HG03064 (cell line): ENCODE data around the gene PRR19.
"Not testable (repeated sequence)": the region's sequence is repeated elsewhere in the genome, so short reads cannot be mapped to it uniquely, and the experiment has no call there.

Experiments used
- ATAC-seq: cut with Tn5 transposase; IDR thresholded peaks from one replicate; pipeline ENCODE4 v1.9.1; 2021; ENCODE audit warnings: low read depth; ENCODE audit not compliant: unreplicated experiment

The PRR19 gene

DNA sequence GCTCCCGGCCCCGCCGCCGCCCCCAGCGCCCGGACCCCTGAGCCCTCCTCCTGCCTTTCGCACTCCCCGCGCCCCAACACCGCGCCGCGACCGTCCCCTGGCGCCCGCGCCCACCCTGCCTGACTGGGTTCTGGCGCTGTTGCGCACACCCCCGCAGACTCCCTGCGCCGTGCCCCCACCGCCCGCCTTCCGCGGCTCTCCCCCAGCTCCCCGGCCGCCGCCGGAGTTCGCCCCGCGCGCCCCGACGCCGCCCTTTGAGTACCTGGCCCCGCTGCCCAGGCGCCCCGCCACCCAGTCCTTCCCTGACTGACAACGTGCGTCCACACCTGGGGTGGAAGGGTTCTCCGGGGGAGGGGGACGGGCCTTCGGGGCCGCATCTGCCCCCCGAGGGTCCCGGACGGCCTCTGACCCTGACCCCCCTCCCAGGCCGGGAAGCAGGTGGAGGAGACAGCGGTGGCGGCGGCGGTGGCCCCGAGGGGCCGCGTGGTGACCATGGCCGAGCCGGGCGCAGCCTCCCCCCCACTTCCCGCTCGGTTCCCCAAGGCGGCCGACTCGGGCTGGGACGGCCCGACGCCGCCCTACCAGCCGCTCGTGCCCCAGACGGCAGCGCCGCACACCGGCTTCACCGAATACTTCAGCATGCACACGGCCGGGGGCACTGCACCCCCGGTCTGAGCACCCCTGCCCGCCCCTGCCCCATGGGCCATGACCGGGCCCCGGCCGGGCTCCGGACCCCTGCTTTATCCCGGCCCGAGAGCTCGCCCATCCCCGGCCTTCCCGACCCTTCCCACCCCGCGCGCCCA is 22.1 kb downstream of the PRR19 start:
- no peak for ATAC-seq

DNA sequence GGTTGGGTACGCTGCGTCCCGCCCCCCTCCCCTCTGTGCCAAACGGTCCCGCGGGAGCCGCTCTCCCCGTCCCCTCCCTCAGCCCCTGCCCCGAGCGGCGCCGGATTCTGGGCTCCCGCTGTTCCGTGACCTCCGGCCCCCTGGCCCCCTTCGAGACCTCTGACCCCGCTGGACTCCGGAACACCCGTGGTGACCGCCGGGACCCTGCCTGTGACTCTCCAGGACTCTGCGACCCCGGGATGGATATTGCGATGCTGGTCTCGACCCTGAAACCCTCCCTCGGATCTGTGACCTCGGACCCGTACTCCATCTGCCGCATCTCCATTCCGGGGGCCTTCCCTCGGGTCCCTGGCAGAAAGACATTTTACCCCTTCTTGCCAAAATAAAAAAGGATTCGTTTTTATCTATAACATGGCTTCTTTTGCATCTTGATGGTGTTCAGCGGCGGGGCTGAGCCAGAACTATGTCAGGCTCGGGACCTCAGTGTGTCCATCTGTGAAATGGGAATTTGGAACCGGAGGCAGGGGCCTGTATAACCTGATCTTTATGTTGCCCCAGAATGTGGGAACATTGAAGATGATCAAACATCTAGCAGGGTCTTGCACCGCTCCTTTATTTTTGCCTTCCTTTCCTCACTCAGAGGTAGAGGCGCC is 22.8 kb downstream of the PRR19 start:
- no peak for ATAC-seq

DNA sequence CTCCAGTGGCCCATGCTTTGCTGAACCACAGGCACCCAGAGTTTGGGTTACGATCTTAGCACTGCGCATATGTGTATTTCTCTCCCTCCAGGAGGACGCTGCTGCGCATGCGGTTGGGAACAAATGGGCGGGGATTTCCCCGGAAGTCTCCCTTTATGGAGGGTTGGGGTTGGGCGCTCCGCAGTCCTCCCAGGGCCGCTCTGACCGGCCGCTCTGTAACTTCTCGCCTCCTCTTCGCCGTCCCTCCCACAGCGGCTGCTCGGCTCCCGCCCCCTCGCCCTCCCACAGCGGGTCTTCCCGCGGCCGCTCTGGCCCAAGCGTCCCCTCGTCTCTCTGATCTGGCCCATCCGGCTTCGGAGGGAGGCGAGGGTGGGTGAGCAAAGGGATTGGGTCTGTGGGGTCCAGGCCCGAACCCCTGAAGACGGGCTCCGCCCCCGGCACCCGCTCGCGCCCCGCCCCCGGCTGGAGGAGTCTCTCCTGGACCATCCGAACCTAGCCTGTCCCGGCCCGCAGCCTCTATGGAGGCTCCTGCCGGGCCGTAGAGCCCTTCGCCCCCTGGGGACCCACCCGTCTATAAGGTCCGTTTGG is 23.5 kb downstream of the PRR19 start, which contains the start of gene MEGF8:
MEGF8 (plus strand) TSS at position 328 of the 588 bp plus-strand sequence. CDS start 609 bp downstream, outside the sequence.
- peak; percentile 87 for ATAC-seq

DNA sequence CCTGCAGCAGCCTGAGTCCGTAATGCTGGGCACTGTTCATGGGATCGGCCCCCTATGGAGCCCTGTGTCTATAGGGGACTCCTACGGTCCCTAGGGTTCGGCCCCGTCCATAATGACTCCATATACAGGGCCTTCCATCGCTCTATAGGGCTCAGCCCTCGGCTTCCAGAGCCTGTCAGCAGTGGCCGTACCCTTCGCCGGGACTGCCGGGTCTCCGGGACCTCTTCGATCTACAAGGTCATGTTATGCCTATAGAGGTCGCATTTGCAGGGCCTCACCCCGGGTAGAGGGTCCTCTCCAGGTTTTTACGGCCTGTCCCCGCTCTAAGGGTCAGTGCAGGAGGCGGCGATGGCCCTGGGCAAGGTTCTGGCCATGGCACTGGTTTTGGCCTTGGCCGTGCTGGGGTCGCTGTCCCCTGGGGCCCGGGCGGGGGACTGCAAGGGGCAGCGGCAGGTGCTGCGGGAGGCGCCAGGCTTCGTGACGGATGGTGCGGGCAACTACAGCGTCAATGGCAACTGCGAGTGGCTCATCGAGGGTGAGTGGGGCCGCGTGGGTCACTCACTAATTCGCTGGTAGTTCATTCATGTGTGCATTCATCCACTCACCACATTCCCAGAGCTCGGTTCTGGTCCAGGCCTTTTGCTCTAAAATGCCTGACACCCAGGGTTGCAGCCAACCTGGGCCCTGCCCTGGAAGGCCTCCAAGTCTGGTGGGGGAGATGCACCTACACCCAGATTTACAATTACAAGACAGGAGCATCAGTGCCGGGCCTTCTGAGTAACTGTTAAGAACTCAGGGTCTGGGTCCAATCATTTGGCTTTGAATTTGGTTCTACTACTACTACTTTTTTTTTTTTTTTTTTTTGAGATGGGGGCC is 24.2 kb downstream of the PRR19 start:
- ATAC-seq = peak; percentile 12

DNA sequence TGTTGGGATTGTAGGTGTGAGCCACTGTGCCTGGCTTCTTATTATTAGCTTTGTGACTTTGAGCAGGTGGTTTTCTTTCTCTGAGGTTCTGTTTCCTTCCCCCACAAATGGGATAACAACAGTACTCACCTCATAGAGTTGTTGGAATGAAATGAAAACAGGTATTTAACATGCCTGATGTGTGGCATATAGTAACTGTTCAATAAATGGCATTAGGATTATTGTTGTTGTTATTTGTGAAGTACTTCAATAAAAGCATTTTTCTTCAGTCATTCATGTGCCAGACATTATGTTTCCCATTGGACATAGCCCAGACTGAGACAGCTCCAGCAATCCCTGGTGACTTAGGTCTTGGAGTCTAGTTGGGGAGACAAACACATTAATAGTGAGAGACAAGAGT is 25.0 kb downstream of the PRR19 start:
- no peak for ATAC-seq

DNA sequence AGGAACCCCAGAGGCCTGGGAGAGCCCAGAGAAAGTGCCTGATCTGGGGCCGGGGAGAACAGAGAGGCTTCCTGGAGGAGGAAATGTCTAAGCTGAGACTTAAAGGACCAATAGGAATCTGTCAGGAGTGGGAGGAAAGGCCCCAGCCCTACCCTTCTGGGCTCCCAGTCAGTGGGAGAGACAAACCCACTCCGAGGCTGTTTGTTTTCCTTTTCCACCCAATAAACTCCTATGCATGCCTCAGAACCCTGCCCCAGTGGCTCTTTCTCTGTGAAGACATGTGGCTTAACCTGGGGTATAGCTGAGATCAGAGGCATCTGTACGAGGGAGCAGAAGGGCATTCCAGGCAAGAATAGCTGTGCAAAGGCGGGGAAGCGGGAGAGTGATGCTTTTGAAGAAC is 25.4 kb downstream of the PRR19 start:
- ATAC-seq = no peak

DNA sequence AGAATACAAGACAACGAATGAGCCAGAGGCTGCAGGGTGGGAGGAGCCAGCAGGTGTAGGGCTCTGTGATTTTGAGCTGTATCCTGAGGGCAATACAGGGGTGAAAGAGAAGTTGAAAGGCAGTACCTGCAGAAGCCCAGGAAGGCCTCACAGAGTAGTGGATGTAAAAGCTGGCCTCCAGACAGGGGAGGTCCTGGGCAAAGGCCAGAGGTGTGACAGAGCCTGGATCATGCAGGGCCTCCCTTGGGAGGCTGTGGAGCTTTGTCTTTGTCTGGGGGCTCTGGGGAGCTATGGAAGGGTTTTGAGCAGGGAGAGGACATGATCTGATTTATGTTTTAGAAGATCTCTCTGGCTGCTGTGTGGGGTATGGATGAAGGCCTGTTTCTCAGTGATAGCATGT is 26.2 kb downstream of the PRR19 start:
- ATAC-seq = no peak

DNA sequence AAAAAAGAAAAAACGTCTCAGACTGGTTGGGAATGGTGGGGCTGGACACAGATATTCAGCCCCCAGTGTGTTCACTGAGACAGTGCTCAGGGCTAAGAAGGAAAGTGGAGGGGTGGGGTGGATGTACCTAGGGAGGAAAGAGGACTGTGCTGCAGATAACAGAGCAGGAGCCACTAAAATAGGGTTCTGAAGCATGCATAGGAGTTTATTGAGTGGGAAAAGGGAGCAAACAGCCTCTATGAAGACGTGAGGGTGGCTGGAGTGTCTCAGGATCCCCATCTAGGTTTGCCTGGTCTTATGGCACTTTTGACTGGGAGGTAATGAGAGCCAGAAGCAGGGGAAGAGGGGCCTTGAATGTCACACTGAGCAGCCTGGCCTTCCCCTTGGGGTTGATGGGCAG is 26.9 kb downstream of the PRR19 start:
- no peak for ATAC-seq

DNA sequence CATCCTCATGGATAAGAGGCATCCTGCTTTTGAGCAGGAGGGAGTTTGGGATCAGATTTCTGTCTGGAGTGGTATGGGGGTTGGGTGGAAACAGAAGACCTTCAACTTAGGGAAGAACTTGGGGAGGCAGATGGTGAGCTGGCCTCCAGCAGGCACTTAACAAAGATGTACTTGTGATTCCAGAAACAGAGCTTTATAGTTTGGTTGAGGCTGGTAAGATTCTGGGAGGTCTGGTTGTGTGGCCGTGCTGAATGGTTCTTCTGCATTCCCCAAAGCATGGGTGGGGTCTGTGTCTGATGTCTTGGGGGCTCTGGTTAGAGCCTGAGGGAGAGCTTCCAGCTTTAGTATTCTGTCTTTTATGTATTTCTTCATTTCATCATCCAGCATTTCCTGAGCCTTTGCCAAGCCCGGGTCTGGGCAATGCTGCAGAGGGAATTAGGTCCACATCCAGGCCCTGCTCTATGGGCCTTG is 28.3 kb downstream of the PRR19 start:
- ATAC-seq = no peak

DNA sequence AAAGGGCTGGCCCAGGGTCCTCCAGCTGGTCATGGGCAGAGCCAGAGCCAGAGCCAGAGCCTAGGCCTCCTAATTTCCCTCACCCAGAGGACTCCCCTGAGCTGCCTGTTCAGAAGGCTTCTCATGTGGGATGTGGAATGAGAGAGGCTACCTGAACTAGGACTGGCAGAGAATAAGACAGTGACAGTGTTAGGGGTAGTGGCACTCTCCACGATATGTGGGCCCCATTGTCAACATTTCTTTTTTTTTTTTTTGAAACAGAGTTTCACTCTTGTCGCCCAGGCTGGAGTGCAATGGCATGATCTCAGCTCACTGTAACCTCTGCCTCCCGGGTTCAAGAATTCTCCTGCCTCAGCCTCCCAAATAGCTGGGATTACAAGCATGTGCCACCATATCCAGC is 29.4 kb downstream of the PRR19 start:
- ATAC-seq = not testable (repeated sequence)

DNA sequence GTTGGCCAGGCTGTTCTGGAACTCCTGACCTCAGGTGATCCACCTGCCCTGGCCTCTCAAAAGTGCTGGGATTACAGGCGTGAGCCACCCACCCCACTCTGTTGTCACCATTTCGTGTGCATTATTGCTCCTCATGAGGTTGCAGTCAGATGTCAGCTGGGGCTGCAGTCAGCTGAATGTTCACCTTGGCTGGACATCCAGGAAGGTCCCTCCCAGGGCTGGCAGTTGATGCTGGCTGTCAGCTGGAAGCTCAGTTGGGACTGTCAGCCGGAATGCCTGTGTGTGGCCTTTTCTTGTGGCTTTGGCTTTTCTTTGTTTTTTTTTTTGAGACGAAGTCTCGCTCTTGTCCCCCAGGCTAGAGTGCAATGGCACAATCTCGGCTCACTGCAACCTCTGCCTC is 30.1 kb downstream of the PRR19 start:
- no peak for ATAC-seq

DNA sequence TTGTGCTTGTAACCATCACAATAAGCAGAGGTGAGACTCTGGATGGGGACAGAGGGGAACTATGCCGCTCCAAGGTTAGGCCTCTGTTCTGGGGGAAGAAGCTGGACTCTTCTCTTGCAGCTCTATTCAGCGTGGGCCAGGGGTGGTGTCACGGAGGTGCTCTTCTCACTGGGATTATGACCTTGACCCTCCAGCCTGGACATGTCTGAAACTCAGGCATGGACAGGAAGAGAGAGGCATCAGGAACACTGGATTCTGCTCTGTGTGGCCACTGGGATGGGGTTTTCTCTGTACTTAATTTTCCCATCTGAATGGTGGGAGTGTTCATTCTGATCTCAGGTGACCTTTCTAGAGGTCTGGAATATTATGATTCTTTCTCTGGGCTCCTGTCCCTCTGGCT is 31.1 kb downstream of the PRR19 start:
- no peak for ATAC-seq

DNA sequence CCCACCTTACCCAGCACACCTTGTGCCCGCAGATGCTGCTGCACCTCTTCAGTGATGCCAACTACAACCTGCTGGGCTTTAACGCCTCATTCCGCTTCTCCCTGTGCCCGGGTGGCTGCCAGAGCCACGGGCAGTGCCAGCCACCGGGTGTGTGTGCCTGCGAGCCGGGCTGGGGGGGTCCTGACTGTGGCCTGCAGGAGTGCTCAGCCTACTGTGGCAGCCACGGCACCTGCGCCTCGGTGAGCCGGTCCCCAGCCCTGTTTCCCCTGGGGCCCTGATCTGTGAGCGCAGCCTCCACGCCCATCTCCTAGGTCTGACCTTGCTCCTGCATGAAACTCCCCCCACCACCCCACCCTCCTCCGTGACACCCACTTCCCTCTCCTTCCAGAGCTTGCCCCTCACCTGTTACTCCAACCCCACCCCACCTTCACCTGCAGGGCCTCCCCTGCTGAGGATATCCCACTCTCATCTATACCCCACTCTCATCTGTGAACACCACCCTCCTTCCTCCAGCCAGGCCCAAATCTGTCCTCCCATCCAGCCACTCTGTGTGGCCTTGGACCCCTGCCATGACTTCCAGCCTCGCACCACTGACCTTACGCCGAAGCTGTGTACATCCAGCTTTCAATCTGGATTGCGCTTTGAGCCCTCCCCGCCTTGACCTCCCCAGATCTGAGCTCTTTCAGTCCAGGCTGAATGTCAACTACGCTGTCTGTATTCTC is 32.2 kb downstream of the PRR19 start:
- no peak for ATAC-seq

DNA sequence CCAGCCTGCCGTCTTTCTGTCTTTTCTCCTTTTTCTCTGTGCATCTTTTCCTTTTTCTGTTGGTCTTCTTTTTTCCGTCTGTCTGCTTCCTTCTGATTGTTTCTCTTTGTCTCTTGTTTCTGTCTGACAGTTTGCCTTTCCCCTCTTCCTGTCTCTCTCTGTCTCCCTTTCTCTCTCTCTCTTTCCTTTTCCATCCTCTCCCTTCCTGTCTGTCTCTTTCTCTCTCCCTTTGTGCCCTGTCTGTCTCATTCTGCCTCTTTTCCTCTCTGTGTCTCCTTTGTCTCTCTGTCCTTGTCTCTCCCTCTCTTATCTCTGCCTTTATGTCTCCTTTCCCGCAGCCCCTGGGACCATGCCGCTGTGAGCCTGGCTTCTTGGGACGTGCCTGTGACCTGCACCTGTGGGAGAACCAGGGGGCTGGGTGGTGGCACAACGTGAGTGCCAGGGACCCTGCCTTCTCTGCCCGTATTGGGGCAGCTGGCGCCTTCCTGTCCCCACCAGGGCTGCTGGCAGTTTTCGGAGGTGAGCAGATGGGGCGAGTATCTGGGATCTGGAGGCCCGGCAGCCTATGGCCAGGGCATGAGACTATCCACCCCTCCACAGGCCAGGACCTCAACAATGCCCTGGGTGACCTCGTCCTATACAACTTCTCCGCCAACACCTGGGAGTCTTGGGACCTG is 32.9 kb downstream of the PRR19 start:
- no peak for ATAC-seq

DNA sequence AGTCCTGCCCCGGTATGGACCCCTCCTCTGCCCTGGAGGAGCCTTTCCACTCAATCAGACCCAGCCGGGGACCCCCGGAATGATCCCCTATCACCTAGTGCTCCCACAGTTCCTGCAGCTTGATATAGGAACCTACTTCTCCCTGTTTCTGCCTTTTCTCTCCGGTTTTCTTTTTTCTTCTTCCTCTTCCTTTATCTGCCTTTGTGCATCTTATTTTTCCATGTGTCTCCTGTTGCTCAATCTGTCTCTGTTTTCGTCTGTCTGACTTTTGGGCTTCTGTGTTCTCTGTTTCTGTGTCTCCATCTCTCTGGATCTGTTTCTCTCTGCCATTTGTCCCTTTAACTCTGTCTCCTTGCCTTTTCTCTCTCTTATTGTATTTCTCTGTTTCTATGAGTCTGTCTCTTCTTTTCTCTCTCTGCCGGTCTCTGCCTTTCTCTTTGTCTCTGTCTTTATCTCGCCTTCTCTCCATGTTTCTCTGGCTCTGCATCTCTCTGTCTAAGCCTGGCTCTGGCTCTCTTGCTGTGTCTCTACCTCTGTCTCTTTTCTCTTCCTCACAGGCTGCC is 33.5 kb downstream of the PRR19 start:
- ATAC-seq = no peak

DNA sequence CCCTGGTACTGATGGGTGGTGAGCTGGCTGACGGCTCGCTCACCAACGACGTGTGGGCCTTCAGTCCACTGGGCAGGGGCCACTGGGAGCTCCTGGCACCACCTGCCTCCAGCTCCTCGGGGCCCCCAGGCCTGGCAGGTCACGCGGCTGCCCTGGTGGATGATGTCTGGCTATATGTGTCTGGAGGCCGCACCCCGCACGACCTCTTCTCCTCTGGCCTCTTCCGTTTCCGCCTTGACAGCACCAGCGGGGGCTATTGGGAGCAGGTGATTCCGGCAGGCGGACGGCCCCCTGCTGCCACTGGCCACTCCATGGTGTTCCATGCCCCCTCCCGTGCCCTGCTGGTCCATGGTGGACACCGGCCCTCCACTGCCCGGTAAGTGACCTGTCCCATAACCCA is 34.0 kb downstream of the PRR19 start:
- ATAC-seq = no peak

DNA sequence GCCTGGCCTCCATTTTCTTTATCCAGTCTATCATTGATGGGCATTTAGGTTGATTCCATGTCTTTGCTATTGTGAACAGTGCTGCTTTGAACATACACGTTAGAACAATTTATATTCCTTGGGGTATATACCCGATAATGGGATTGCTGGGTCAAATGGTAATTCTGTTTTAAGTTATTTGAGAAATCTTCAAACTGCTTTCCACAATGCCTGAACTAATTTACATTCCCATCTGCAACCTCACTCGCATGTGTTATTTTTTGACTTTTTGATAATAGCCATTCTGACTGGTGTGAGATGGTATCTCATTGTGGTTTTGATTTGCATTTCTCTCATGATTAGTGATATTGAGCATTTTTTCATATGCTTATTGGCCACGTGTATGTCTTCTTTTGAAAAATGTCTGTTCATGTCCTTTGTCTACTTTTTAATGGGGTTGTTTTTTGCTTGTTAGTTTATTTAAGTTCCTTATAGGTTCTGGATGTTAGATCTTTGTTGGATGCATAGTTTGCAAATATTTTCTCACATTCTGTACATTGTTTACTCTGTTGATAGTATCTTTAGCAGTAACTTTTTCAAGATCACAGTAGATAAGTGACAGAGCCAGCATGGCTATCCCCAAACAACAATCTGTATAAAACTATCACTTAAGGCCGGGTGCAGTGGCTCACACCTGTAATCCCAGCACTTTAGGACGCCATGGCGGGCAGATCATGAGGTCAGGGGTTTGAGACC is 37.4 kb downstream of the PRR19 start:
- ATAC-seq = not testable (repeated sequence)

DNA sequence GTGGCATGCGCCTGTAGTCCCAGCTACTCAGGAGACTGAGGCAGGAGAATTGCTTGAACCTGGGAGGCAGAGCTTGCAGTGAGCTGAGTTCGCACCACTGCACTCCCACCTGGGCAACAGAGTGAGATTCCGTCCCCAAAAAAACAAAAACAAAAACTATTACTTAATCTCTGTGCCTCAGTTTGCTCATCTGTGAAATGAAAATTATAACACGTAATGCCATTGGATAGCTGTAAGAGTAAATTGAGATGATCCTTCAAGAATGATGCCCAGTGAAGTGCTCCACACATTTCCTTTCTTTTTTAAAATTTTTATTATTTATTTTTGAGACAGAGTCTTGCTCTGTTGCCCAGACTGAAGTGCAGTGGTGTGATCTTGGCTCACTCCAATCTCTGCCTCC is 38.0 kb downstream of the PRR19 start:
- ATAC-seq = not testable (repeated sequence)
